ENCODE data around the gene PPM1N.
A peak's percentile ranks its signal among the peaks of the same experiment; 100 is the strongest.
"Not testable (repeated sequence)": the region's sequence is repeated elsewhere in the genome, so short reads cannot be mapped to it uniquely, and the experiment has no call there.

Gene PPM1N

DNA sequence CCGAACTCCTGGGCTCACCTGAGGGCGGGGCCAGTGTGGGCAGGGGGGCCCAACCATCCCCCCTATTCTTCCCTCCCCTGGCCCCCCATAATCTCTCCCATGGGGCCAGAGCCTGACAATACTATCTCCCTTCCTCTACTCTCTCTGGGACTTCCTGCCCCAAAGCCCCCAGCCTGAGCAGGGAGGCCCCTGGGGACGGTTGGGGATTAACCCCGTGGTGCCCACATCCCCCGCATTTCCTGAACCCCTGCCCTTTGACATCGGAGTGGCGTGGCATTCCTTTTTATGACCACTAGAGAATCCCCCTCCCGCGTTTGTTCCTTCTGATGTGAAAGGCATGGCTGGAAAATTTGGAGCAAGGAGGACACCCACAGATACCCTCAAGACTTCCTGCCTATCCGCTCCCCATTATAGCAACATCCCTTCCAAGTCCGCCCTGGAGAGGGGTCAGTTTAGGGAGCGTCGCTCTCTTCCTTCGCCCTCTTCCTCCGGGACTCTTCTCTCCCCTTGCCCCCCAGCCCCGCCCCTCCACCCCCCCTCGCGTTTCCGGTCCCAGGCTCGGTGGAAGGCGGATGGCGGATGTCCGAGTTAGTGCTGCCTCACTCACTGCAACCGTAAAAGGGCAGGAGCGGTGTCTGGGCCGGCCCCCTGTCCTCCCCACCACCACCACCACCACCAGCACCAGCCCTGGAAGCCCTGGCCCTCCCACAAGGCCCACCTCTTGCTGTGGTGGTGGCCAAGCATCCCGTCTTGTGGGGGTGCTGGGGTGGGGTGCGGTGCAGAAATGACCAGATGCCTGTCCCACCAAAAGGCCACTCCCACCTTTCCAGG lies 10.8 kb downstream of the PPM1N start:
- DNase-seq (ENCODE audit: low spot score): peak; percentile 80

DNA sequence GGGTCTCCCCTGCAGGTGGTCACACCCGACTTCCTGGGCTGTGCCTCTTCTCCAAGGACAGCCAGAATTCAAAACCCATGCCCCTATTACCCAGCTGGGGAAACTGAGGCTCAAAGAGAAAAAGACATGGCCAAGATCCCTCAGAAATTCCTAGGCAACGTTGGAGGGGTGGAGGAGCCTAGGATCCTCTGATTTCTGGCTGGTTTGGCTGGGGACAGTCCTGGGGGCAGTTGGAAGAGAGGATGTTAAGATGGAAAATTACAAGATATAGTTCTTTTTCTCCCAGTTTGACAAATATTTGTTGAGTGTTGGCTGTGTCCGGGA lies 11.4 kb downstream of the PPM1N start:
- DNase-seq (ENCODE audit: low spot score): no peak

DNA sequence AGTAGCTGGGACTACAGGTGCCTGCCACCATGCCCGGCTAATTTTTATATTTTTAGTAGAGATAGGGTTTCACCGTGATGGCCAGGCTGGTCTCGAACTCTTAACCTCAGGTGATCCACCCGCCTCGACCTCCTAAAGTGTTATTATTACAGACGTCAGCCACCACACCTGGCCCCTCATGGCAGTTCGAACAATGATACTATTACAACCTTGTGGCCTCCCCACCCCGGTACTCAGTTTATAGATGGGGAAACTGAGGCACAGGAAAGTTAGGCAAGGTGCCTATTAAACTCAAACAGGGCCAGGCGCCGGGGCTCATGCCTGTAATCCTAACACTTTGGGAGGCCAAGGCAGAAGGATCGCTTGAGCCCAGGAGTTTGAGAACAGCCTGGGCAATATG lies 12.1 kb downstream of the PPM1N start:
- DNase-seq (ENCODE audit: low spot score): not testable (repeated sequence)

DNA sequence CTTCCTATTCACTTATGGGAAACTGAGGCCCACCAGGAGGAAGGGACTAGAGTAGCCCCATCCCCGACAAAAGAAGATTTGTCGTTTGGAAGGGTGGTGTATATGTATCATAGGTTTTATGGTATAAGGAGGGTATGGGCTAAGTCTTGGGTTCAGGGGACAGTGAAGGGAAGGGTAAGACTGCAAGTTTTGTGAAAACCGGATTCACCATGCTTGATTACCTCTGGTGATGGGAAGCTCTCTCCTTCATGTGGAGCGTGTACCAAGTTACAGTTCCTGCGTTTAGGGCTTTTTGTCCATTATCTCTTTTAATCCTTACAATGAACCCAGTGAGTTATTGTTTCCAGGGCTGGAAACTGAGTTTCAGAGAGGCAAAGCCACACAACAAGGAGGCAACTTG lies 12.8 kb downstream of the PPM1N start:
- DNase-seq (ENCODE audit: low spot score): no peak

DNA sequence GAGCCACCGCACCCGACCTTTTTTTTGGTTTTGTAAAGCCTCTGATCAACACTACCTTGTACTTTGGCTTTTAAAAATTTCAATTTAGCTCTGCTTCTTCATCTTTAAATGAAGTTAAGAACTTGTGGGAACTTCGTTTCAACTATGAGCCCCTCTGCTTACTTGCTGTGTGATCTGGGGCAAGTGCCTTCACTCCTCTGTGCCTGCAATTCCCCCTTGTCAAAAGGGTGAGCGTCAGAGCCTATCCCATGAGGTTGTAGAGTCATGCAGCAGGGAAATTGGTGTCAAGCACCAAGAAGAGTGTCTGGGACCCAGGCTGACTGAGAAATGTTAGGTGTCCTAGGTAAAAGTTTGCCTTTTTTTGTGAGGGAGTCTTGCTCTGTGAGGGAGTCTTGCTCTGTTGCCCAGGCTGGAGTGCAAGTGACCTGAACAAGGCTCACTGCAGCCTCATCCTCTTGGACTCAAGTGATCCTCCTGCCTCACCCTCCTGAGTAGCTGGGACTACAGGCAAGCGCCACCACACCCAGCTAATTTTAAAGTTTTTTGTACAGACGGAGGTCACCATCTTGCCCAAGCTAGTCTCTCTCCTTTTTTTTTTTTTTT lies 14.7 kb downstream of the PPM1N start:
- no peak for DNase-seq (ENCODE audit: low spot score)

DNA sequence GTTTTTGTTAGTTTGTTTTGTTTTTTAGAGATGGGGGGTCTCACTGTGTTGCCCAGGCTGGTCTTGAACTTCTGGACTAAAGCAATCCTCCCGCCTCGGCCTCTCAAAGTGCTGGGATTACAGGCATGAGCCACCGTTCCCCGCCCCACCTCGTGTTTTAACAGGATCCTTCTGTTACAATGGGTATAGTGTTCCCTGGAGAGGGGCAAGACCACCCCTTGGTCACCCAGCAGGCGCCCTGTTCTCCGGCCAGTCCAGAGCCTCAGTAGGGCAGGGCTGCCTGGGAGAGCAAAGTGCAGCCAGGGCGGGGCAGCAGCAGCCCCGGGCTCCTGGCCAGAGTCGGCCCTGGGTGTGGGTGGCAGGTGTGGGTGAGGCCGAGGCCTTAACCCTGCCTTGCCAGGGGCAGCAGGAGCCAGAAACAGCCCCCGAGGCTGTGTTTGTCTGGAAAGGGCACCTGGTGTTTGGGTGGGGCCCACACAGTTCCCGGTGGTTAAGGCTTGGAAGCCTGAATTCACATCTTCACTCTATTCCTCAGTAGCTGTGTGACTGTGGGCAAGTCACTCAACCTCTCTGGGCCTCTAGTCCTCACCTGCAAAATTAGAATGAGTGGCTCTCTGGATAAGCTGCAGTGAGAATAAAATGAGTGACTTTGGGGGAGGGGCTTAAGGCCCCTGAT lies 16.3 kb downstream of the PPM1N start:
- no peak for DNase-seq (ENCODE audit: low spot score)

DNA sequence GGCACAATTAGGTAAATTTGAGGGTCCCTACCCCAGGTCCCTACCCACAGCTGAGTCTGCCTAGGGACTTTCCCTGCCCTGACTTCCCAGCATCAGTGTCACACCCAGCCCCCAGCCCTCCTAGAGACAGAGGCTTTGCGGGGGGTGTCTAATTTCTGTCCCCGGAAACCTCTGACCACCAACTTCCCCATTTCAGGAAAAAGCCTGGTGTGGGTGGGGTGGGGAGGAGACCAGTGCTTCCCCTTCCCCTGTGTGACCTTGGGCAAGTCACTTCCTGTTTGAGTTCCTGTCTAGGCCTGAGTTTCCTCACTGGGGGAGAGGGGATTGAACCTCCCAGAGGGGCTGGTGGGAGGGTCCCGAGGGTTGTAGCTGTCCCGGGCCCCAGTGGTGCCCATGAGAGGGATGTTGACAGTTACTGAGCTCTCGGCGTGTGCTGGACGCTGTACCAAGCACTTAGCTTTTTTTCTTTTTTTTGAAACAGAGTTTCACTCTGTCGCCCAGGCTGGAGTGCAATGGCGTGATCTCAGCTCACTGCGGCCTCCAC lies 16.9 kb downstream of the PPM1N start:
- no peak for DNase-seq (ENCODE audit: low spot score)

DNA sequence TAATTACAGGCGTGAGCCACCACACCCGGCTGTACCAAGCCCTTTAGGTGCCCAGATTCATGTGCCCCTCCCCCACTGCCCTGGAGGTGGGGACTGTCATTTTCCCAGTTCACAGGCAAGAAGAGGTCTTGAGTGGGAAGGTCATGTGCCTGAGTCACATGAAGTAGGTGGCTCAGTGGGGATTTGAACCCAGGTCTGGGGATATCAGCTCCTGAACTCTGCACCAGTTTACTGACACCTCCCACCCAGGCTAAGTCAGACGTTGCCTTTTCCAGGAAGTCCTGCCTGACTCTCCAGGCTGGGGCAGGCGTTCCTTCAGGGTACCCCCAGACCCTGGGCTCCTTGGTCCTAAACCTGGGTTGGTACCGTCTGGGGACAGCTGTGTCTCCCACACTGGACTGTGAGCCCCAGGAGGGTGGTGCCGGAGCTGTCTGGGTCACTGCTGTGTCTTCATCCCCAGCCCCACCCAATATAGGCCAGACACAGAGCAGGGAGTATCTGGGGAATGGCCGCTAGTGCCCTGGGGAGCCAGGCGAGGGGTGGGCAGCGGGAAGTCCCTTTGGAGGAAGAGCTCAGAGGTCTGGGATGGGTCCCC lies 17.7 kb downstream of the PPM1N start:
- DNase-seq (ENCODE audit: low spot score): no peak

DNA sequence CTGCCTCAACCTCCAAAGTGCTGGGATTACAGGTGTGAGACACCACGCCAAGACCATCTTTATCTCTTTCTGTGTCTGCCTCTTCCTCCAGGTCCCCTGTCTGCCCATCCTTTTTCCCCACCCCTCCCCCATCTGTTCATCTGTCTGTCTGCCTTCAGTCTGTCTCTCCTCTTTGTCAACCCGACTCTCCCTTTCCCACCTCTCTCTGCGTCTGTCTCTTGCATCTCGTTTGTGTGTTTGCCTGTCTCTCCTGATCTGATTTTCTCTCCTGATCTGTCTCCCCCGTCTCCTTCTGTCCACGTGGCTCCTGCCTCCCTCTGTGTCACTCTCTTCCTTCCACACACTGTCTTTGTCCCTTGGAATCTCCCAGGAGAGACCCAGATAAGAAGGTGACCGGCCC lies 19.0 kb downstream of the PPM1N start:
- no peak for DNase-seq (ENCODE audit: low spot score)

DNA sequence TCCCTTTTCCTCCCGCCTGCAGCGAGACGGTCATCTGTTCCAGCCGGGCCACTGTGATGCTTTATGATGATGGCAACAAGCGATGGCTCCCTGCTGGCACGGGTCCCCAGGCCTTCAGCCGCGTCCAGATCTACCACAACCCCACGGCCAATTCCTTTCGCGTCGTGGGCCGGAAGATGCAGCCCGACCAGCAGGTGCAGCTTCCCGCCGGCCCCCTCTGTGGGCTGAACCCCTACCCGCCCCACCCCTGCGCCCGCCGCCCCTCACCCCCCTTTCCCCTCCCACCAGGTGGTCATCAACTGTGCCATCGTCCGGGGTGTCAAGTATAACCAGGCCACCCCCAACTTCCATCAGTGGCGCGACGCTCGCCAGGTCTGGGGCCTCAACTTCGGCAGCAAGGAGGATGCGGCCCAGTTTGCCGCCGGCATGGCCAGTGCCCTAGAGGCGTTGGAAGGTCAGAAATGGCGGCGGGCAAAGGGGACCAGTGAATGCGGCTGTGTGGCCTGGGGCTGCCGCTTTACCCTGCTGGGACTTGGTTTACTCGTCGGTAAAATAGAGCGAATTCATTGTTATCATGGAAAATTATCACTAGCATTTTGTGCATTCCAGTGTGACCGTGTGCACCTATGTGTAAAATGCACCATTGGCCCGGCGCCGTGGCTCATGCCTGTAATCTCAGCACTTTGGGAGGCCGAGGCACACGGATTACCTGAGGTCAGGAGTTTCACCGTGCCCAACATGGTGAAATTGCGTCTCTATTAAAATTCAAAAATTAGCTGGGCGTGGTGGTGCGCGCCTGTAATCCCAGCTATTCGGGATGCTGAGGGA lies 19.6 kb downstream of the PPM1N start:
- DNase-seq (ENCODE audit: low spot score): no peak

DNA sequence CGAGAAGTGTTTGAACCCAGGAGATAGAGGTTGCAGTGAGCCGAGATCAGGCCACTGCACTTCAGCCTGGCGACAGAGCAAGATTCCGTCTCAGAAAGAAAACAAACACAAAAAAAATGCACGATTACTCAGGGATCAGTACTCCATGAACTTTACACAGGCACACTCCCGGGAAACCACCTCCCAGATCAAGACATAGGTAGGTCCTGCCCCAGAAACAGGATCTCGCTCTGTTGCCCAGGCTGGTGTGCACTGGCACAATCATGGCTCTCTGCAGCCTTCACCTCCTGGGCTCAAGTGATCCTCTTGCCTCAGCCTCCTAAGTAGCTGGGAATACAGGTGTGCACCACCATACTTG lies 20.2 kb downstream of the PPM1N start:
- no peak for DNase-seq (ENCODE audit: low spot score)

DNA sequence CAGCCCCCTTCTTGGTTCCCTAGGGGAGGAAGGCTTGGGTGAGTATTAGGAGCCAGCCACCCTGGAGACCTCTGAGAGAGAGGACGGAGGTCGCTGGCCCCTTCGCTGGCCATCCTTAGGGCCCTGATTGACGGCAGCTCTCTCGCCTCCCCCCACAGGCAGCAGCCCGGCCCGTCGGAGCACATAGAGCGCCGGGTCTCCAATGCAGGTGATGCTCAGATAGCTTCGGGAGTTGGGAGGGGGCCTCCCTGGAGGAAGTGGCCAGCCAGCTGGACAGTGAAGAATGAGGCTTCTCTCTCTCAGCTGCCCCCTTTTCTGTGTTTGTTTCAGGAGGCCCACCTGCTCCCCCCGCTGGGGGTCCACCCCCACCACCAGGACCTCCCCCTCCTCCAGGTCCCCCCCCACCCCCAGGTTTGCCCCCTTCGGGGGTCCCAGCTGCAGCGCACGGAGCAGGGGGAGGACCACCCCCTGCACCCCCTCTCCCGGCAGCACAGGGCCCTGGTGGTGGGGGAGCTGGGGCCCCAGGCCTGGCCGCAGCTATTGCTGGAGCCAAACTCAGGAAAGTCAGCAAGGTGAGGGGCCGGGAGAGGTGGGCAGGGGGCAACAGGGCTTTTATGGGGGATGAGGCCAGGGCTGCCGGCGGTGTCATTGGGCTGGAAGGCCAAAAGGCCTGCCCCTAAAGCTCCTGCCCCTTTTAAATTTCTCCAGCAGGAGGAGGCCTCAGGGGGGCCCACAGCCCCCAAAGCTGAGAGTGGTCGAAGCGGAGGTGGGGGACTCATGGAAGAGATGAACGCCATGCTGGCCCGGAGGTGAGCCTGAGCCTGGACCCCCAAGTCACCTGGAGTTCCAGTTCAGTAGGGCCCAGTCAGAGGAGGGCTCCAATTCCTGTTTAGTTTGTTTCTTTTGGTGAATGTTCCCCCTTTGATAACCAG lies 24.0 kb downstream of the PPM1N start:
- DNase-seq (ENCODE audit: low spot score): no peak

DNA sequence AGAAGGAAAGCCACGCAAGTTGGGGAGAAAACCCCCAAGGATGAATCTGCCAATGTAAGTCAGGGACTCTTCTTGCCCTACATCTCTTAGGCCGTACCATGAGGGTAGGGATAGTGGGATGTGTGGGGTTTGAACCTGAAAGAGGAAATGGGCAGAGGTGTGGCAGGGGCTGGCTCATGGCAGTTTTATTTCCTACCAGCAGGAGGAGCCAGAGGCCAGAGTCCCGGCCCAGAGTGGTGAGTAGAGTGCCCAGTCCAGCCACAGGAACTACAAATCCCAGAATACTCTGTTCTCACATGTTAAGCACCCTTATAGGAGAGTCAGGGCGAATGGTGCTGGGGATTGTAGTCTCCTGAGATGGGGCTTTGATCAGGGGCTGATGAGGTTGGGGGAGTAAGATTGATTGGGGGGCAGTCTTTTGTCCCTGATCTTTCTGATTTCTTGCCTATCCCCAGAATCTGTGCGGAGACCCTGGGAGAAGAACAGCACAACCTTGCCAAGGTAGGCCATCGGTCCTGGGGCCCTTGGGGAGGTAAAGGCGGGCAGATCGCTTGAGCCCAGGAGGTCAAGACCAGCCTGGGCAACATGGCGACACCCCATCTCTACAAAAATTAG lies 25.5 kb downstream of the PPM1N start:
- peak; percentile 80 for DNase-seq (ENCODE audit: low spot score)

DNA sequence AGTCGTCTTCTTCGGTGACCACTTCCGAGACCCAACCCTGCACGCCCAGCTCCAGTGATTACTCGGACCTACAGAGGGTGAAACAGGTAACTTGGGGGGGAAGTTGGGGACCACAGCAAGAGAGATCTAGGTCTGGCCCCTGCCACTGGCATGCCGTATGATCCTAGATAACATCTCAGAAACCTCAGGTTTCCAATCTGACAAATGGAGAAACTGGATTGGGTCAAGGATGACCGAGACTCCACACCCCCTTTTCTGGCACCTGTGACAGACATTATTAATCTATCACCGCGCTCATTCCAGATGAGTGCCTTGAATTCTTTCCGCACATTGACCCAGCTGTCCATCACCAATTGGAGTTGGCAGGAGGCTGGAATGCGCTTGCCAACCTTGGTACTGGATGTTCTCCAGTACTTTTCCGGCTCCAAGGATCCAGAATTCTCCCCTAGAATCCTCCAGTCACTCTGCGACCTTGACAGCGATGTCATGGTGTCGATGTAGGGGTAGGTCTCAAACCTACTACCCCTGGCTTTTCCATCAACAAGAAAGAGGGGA lies 26.4 kb downstream of the PPM1N start:
- DNase-seq (ENCODE audit: low spot score): no peak

DNA sequence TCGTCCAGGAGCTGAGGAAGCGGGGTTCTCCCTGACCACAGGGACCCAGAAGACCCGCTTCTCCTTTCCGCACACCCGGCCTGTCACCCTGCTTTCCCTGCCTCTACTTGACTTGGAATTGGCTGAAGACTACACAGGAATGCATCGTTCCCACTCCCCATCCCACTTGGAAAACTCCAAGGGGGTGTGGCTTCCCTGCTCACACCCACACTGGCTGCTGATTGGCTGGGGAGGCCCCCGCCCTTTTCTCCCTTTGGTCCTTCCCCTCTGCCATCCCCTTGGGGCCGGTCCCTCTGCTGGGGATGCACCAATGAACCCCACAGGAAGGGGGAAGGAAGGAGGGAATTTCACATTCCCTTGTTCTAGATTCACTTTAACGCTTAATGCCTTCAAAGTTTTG lies 27.9 kb downstream of the PPM1N start:
- DNase-seq (ENCODE audit: low spot score): peak; percentile 65

DNA sequence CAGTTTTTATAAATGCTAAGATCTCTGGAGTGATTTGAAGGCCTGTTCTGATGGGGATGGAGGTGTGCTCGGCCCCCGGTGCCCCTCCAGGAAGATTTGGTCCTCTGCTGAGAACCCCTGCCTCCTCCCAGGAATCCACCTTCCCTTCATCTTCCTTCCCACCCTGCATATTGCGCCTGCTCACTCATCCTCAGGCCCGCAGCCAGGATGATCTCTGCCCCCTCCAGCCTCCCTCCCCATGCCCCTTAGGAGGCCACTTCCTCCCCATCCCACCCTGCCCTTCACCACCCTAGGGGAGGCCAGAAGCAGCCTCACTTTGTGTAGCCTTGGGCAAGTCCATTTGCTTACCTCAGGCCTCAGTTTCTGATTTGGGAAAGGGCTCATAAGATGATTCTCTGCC lies 28.7 kb downstream of the PPM1N start:
- DNase-seq (ENCODE audit: low spot score): no peak

DNA sequence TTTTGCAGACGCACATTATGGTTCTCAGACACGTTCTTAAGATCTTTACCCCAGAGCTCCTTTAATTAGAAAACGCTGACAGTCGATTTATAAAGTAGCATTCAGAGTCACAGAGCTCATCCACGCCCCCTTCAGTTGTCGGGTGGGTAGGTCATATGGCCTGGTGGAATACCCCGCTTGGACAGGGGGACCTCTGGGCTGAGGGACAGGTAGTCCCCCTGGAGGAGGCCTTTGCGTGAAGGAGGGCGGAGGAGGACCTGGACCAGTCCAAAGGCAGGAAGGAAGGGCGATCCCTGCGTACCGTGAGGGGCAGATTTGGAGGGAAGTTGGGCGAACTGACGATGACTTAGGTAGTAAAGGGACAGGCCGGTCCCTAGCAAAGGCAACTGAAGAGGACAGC lies 29.5 kb downstream of the PPM1N start:
- DNase-seq (ENCODE audit: low spot score): no peak

DNA sequence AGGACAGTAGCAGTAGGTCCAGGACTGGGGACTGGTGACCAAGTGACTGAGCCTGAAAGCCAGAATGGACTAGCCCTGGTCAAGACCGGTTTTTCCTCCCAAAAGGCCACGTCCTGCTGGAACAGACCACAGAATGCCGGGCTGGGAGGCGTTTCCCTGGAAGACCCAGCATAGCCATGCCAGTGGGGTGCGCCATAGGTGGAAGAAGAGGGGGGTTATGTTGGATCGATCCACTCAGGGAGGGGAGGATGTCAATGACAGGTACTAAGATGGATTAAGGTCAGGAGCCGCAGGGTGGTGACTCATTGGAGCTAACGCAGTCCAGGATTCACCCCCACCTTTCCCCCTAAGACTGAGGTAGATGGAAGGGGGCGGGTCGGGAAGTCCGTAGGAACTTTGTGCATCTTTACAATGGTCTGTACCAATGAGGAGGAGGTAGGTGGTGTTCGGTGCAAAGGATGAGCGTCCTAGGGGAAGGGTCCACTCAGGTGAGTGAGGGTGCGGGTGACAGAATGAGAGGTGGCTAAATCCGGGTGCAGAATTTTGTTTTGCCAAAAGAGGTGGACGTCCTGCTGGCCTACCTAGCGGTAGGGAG lies 30.0 kb downstream of the PPM1N start:
- peak; percentile 84 for DNase-seq (ENCODE audit: low spot score)

DNA sequence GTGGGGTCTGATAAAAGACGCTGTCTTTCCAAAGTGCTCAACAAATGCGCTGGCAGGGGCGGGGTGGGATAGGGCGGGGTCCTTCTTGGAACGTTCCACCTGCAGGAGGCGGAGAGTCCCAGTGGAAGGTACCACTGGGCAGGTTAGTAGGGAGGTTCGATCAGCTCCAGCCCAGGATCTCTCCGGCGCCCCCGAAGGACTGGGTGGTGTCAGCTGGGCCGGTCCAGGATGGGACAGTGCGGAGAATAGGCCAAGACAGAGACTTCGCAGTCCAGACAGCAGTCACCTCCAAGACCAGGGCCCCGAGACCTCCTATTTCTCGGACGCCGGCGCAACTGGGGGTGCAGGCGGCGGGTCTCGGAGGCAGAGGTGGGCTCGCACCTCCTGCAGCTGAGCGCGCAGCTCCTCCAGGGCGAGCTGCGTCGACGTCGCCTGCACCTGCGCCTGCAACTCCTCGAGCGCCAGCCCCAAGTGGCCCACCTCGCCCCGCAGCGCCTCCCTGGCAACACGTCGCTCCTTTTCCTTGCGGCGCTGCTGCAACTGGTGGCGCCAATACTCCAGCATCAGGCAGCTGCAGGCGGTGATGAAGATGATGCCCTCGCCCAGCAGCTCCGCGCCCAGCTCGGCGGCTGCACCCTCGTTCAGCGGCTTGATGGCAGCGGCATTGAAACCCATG lies 30.6 kb downstream of the PPM1N start:
- DNase-seq (ENCODE audit: low spot score): peak; percentile 59
